Neural progenitor cell (in vitro differentiated cells): ENCODE data around the gene FSCN2.
A peak's percentile ranks its signal among the peaks of the same experiment; 100 is the strongest.

Experiments used
- EZH2 ChIP-seq: fragments of 200-600 bp; sonication (generic); IDR thresholded peaks from 2 replicates; pipeline ENCODE4 v1.6.1; 2017; ENCODE audit warnings: antibody characterized with exemption, mild to moderate bottlenecking, moderate library complexity
- EZH2phosphoT487 ChIP-seq: fragments of 200-600 bp; sonication (generic); IDR thresholded peaks from 2 replicates; pipeline ENCODE4 v1.6.1; 2017; ENCODE audit warnings: antibody characterized with exemption
- TF ChIP-seq, protein P1 (sequence below): fragments of 200-600 bp; sonication (generic); IDR thresholded peaks from 2 replicates; pipeline ENCODE4 v1.5.1; 2017; ENCODE audit warnings: antibody characterized with exemption, mild to moderate bottlenecking

DNA sequence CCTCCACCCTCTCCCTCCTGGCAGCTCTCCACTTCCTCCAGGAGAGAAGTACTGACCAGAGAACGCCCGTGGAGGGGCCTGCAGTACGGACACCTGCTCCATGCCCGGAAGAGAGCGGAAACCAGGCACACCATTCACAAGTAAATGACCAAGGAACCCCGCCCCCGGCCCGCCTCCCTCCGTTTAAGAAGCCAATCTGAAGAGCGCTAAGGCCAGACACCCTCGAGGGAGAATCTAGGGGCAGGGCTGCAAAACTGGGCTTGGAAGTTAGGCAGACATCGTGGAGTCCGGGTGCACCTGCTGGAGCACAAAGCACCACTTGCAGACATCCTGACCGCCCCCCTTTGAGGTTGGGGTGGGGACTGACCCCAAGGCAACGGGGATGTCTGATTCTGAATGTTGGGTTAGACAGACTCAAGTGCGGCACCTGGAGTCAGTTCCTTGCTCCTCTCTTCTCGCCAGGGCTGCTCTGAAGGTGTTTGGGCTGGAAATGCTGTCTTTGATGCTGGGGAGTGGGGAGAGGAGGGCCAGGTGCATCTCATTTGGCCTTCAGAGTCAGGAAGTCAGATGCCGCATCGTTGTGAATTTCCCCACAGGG lies 24.9 kb downstream of the FSCN2 start:
- TF ChIP-seq, protein P1, sequence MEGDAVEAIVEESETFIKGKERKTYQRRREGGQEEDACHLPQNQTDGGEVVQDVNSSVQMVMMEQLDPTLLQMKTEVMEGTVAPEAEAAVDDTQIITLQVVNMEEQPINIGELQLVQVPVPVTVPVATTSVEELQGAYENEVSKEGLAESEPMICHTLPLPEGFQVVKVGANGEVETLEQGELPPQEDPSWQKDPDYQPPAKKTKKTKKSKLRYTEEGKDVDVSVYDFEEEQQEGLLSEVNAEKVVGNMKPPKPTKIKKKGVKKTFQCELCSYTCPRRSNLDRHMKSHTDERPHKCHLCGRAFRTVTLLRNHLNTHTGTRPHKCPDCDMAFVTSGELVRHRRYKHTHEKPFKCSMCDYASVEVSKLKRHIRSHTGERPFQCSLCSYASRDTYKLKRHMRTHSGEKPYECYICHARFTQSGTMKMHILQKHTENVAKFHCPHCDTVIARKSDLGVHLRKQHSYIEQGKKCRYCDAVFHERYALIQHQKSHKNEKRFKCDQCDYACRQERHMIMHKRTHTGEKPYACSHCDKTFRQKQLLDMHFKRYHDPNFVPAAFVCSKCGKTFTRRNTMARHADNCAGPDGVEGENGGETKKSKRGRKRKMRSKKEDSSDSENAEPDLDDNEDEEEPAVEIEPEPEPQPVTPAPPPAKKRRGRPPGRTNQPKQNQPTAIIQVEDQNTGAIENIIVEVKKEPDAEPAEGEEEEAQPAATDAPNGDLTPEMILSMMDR: peak; percentile 27
- no peak for TF ChIP-seq EZH2
- TF ChIP-seq EZH2phosphoT487: no peak
